ENCODE results near the gene PTPRF.

PTPRF gene

GRCh38 chr1:43506233-43506632 lies 24.4 kb upstream of the PTPRF start:
- no peak for DNase-seq (ENCODE audit: low spot score)
- in situ Hi-C loops (cut with MboI; ENCODE audit: low sequenced_read_pairs, unreplicated experiment), result no loop called here
- no peak for TF ChIP-seq CTCF (IDR thresholded peaks at IDR 0.05; ENCODE audit: borderline replicate concordance, control extremely low read depth, extremely low read depth, insufficient read depth, missing control alignments)

GRCh38 chr1:43507296-43508295 lies 23.1 kb upstream of the PTPRF start:
- in situ Hi-C loops (cut with MboI; ENCODE audit: low sequenced_read_pairs, unreplicated experiment), result no loop called here
- DNase-seq (ENCODE audit: low spot score), result no peak
- TF ChIP-seq CTCF (IDR thresholded peaks at IDR 0.05; ENCODE audit: borderline replicate concordance, control extremely low read depth, extremely low read depth, insufficient read depth, missing control alignments), result no peak

GRCh38 chr1:43509007-43509739 lies 21.5 kb upstream of the PTPRF start:
- no peak for TF ChIP-seq CTCF (IDR thresholded peaks at IDR 0.05; ENCODE audit: borderline replicate concordance, control extremely low read depth, extremely low read depth, insufficient read depth, missing control alignments)
- DNase-seq (ENCODE audit: low spot score), result no peak
- in situ Hi-C loops (cut with MboI; ENCODE audit: low sequenced_read_pairs, unreplicated experiment), result no loop called here

- in situ Hi-C loops (cut with MboI; ENCODE audit: low sequenced_read_pairs, unreplicated experiment), result no loop called here
- TF ChIP-seq CTCF (IDR thresholded peaks at IDR 0.05; ENCODE audit: borderline replicate concordance, control extremely low read depth, extremely low read depth, insufficient read depth, missing control alignments), result no peak
- DNase-seq (ENCODE audit: low spot score), result no peak
Observed at GRCh38 chr1:43509740-43510375, 20.8 kb upstream of the PTPRF start.

GRCh38 chr1:43510621-43511020 lies 20.1 kb upstream of the PTPRF start:
- TF ChIP-seq CTCF (IDR thresholded peaks at IDR 0.05; ENCODE audit: borderline replicate concordance, control extremely low read depth, extremely low read depth, insufficient read depth, missing control alignments), result no peak
- DNase-seq (ENCODE audit: low spot score), result no peak
- in situ Hi-C loops (cut with MboI; ENCODE audit: low sequenced_read_pairs, unreplicated experiment), result no loop called here

- in situ Hi-C loops (cut with MboI; ENCODE audit: low sequenced_read_pairs, unreplicated experiment), result no loop called here
- no peak for TF ChIP-seq CTCF (IDR thresholded peaks at IDR 0.05; ENCODE audit: borderline replicate concordance, control extremely low read depth, extremely low read depth, insufficient read depth, missing control alignments)
- no peak for DNase-seq (ENCODE audit: low spot score)
Observed at GRCh38 chr1:43511394-43511793, 19.3 kb upstream of the PTPRF start.
